ENCODE results near the gene INTS14. TPM values are rescaled to one million over a fixed set of nuclear protein-coding genes. Genes with fewer than 3 reads are reported as not detected.

INTS14 gene
- total RNA-seq: 10 to 100 TPM; 26.6 to 50.8 (median 32.9) TPM

DNA sequence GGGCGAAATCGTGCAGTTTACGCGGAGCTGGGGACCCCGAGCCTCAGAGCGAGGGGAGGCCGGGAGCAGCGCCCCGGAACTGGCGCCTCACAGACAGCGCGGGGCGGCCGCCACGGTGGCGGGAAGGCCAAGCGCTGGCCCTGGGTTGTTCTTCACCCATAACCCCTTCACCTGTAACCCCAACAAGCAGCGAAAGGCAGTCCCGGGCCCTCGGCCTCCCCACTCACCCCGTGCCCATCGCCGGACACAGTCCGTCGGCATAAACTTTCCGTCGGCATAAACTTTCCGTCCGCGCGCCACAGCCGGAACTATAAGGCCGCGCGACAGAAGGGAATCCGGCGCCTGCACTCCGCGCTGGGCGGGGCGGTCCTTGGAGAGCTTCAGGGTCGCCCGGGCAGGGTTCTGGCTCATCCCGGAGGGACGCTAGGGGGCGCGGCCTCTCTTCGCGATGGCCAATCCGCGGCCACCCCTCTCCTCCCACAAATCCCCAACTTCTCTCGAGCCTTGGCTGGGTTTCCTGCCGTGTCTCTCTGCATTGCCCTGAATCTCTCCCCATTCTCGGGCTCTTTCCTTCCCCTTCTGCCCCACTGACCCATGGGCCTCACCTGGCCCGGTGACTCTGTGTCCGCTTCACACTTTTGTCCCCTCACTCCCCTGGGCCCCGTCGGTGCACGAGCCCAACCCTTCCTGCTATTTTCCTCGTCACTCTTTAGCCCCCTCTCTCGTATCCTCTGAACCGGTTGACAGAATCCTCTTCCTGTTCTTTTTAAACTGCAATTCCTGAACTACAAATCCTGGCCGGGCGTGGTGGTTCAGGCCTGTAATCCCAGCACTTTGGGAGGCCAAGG, at the start of gene INTS14:
TSS of gene INTS14 (minus strand) at position 261 of the 848 bp plus-strand sequence. CDS start 3,751 bp downstream, outside the sequence.
- DNase-seq (ENCODE audit: low spot score) (peak; percentile 90), ATAC-seq (ENCODE audit: low FRiP score) (peak; percentile 100)
- TF ChIP-seq, protein P1, sequence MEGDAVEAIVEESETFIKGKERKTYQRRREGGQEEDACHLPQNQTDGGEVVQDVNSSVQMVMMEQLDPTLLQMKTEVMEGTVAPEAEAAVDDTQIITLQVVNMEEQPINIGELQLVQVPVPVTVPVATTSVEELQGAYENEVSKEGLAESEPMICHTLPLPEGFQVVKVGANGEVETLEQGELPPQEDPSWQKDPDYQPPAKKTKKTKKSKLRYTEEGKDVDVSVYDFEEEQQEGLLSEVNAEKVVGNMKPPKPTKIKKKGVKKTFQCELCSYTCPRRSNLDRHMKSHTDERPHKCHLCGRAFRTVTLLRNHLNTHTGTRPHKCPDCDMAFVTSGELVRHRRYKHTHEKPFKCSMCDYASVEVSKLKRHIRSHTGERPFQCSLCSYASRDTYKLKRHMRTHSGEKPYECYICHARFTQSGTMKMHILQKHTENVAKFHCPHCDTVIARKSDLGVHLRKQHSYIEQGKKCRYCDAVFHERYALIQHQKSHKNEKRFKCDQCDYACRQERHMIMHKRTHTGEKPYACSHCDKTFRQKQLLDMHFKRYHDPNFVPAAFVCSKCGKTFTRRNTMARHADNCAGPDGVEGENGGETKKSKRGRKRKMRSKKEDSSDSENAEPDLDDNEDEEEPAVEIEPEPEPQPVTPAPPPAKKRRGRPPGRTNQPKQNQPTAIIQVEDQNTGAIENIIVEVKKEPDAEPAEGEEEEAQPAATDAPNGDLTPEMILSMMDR (IDR thresholded peaks at IDR 0.05): no peak

DNA sequence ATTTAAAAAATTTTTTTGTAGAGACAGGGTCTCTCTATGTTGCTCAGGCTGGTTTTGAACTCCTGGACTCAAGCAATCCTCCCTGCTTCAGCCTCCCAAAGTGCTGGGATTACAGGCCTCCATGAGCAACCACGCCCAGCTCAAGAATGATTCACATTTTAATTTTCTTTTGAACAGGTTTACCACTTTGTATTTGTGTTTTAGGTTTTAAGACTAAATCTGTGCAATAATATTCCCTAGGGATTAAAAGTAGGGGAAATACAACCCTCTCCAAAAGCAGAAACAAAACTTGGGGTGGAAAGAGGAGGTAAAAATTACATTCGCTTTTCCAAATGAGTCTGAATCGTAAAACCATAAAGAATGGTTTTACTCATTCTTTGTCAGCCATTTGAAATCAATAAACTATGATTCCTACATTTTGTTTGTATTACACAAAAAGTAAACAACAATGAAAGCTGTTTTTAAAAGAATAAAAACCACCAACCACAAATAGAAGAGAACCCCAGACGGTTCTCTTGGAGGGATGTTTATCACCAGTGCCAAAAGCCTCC, 48.6 kb upstream of the INTS14 start:
- no peak for ATAC-seq (ENCODE audit: low FRiP score)
- TF ChIP-seq, protein P1 (IDR thresholded peaks at IDR 0.05): no peak
- DNase-seq (ENCODE audit: low spot score): no peak

DNA sequence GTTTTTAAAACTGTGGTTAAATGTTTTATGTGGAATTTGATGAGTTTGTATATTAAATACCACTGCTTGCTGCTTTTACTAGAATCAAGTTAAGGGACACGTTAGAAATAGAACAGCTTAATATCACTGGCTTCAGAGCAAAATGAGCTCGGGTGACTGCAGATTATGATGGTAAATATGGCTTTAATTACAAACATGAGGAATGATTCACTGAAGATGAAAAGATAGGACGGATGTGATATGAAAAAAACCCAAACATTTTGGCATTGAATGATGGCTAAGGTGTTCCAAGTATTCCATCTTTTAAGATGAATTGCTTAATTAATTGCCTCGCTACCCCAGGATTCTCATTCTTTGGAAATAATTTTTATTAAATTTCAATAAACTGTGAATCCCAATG, 44.5 kb upstream of the INTS14 start:
- DNase-seq (ENCODE audit: low spot score) (no peak), ATAC-seq (ENCODE audit: low FRiP score) (no peak)
- TF ChIP-seq, protein P1 (IDR thresholded peaks at IDR 0.05): no peak

DNA sequence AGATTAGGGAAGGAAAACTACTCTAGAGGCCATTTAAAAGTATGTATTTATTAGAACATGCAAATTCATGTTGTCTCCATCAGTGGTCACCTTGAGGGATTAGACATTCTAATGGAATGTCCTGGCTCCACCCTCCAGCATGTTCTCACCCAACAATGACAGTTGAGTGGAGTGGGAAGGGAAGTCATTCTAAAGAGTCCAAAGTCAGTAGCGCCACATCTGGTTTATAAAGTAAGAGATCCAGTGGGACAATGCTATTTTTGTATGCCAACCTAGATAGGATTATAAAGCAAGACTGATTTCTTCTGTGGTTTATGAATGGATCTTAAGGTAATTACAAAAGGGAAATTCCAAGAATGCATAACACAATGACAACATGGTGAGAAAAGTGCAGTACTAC, 44.1 kb upstream of the INTS14 start:
- ATAC-seq (ENCODE audit: low FRiP score): no peak
- TF ChIP-seq, protein P1 (IDR thresholded peaks at IDR 0.05): no peak
- no peak for DNase-seq (ENCODE audit: low spot score)

DNA sequence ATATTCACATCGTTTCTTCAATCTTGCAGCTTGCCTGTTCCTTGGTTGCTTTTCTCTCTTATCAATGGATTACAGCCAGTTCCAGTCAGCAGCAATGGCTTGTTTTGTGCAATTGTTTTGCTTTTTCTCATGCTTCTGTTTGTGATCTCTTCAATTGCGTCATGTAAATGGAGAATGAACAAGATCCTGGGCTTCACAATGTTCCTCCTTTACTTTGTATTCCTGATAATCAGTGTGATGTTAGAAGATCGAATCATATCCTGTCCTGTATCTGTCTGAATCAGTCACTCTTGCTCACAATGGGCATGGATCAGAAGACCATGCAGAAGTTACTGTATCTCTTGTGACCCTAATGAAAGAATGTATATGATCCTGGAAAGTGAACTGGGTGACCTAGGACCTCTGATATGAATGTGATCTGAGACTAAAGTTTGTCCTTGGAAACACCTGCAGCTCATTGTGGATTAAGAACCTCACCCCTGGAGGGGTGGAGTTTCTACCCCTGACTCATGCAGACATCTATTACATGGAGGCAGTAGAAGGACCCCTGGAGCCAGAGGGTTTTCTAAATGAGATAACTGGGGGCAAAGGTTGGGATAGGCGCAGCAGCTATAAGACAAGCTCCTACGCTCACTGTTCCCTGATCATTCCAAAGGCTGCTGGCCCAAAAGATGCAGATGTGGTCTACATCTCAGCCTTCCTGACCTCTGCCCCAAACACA, 43.0 kb upstream of the INTS14 start:
- TF ChIP-seq, protein P1 (IDR thresholded peaks at IDR 0.05): no peak
- DNase-seq (ENCODE audit: low spot score): no peak

DNA sequence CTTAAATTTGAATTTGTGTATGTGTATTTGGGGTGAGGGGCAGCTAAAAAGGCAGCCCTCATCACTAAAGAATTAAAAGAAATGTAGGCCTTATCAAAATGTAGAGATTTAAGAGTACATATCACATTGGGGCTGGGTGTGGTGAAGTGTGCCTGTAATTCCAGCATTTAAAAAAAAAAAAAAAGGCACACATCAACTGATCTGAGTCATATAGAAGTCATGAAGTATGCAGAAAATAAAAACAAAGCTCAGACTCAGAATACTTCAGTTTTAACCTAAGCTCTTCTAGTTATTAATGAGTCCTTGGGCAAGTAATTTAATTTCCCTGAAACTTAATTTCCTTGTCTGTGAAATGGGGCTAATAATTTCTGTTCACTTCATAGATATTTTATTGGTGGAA, 42.4 kb upstream of the INTS14 start:
- no peak for DNase-seq (ENCODE audit: low spot score)
- TF ChIP-seq, protein P1 (IDR thresholded peaks at IDR 0.05): no peak
- no peak for ATAC-seq (ENCODE audit: low FRiP score)

More for the DNA sequence above, 43.0 kb upstream of the INTS14 start:
- no peak for ATAC-seq (ENCODE audit: low FRiP score)
